Fibroblast of lung (primary cell): Measurements from ENCODE around the gene SLC2A5.

Experiments
- CTCF ChIP-seq, 2 donors: IDR thresholded peaks in 1 of 2; conservative IDR thresholded peaks in 1 of 2; 1 replicate in 1 of 2; 2 replicates in 1 of 2; pipeline ENCODE4 v1.5.1; 2011 to 2012; ENCODE audit warnings: low read length in 2 of 2, control low read depth in 1 of 2, inconsistent platforms in 1 of 2, low read depth in 1 of 2, mild to moderate bottlenecking in 1 of 2
- EZH2 ChIP-seq: IDR thresholded peaks from 2 replicates; pipeline ENCODE4 v1.5.1; 2012; ENCODE audit warnings: low read length, control low read depth, mild to moderate bottlenecking; ENCODE audit errors: missing control alignments

- no peak for TF ChIP-seq CTCF (conservative IDR thresholded peaks at IDR 0.05 in 1 of 2, IDR thresholded peaks at IDR 0.05 in 1 of 2; ENCODE audit: low read depth in 1 of 2, low read length in 2 of 2)
- no peak for TF ChIP-seq EZH2
These were observed 31.7 kb downstream of the SLC2A5 start for GRCh38 chr1:9037476-9038337.
